ENCODE measurements around the gene ABCB10.

Gene ABCB10

DNA sequence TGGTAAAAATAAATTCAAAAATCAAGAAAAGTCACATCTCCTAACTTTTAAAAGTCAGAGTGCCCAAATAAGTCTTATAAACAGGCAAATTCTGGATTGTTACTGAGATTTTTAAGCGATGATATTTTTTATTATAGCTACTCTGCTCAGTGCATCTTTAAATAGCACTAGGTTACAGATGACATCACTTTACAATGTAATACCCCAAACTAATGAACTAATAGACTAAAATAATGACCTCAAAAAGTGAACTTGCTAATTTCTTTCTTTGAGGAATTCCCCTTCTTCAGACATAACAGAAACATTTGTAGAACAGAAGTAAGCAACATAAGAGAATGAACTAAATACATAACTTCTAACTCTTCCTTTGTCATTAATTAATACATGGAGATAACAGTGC lies 91.6 kb downstream of the ABCB10 start:
- Histone ChIP-seq H3K27me3 (no peaks in the 10 kb centered on the region), H3K9me3 (no peaks in the 10 kb centered on the region), H3K27ac (no peak overlapping the region), H3K4me3 (no peak overlapping the region), H3K4me1 (no peaks in the 10 kb centered on the region), H3K36me3 (peaks cover 54 to 89% (median 84%) of the 10 kb centered on the region in 3 donors)
- TF ChIP-seq, protein P1, sequence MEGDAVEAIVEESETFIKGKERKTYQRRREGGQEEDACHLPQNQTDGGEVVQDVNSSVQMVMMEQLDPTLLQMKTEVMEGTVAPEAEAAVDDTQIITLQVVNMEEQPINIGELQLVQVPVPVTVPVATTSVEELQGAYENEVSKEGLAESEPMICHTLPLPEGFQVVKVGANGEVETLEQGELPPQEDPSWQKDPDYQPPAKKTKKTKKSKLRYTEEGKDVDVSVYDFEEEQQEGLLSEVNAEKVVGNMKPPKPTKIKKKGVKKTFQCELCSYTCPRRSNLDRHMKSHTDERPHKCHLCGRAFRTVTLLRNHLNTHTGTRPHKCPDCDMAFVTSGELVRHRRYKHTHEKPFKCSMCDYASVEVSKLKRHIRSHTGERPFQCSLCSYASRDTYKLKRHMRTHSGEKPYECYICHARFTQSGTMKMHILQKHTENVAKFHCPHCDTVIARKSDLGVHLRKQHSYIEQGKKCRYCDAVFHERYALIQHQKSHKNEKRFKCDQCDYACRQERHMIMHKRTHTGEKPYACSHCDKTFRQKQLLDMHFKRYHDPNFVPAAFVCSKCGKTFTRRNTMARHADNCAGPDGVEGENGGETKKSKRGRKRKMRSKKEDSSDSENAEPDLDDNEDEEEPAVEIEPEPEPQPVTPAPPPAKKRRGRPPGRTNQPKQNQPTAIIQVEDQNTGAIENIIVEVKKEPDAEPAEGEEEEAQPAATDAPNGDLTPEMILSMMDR (IDR thresholded peaks at IDR 0.05): no peak
- no peak for DNase-seq
- intact Hi-C loops (cut with DNase I; ENCODE audit: low total_unique reads): no loop called here

Measured in tibial artery (tissue), 4 donors.